ENCODE data around the gene MIXL1.

GRCh38 chr1:226209307-226210059 is 14.0 kb upstream of the MIXL1 start:
- TF ChIP-seq POLR2A (IDR thresholded peaks at IDR 0.05) (no peak), CTCF (IDR thresholded peaks at IDR 0.05) (no peak)
